BJ (cell line): ENCODE data around the gene SORCS1. TPM values are rescaled to one million over a fixed set of nuclear protein-coding genes. Genes with fewer than 3 reads are reported as not detected.

Experiments
- CTCF ChIA-PET: fragments of 350-600 bp; formaldehyde crosslinking; extraction: SDS; loops from one replicate; lab custom pipeline; 2021; ENCODE audit warnings: antibody characterized with exemption, inconsistent platforms; lab: Yijun Ruan, JAX
- POLR2A ChIA-PET: fragments of 300-600 bp; sonication (Branson Sonifier 250); formaldehyde crosslinking; extraction: SDS; loops from one replicate; lab custom pipeline; 2021; ENCODE audit warnings: antibody characterized with exemption; lab: Charles Lee
- DNase-seq: peaks from one replicate; pipeline ENCODE4 v3.0.0-alpha.2; 2011; ENCODE audit warnings: low read depth
- H3K27me3 ChIP-seq: 2 replicates; pipeline ENCODE4 v1.6.0; 2011; ENCODE audit warnings: low read length; ENCODE audit not compliant: control insufficient read depth, insufficient read depth
- H3K36me3 ChIP-seq: 2 replicates; pipeline ENCODE4 v1.5.1; 2011; ENCODE audit warnings: low read length; ENCODE audit not compliant: control insufficient read depth, insufficient read depth
- H3K4me3 ChIP-seq: 2 replicates; pipeline ENCODE4 v1.5.1; 2011; ENCODE audit warnings: low read depth, mild to moderate bottlenecking, control low read depth, low read length
- CTCF ChIP-seq: IDR thresholded peaks from 2 replicates; pipeline ENCODE4 v1.5.1; 2011; ENCODE audit warnings: low read depth, mild to moderate bottlenecking, control low read depth, inconsistent platforms, low read length, moderate library complexity; ENCODE audit not compliant: insufficient read depth
- polyA plus RNA-seq: library from polyadenylated mRNA; depleted of rRNA; stranded (reverse); fragments of >200 nt; gene quantifications from 2 replicates; pipeline ENCODE4 v1.2.3, GENCODE V29; 2011

Gene SORCS1
- polyA plus RNA-seq, 1 experiment = 0.01 TPM

DNA sequence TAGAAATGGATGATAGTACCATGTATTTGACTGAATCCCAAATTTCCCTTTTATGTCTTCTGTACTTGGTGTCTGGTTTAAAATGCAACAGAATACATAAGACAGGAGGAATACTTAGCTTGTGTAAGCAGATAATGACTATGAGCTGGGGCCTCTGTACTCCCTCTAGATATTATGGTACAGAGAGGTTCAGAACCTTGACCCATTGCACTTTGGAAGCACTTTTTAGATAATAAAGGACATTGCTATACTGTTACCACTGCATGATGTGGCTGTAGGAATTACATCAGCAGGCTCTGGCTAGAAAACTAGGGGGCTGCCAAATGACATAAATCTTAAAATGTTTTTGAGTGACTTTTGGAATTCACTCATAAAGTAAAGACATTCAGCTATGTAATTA lies 526.6 kb downstream of the SORCS1 start:
- no peak for DNase-seq
- Histone ChIP-seq H3K27me3 (no peaks in the 10 kb centered on the region), H3K4me3 (no peak overlapping the region), H3K36me3 (no peaks in the 10 kb centered on the region)
- ChIA-PET POLR2A (no interaction called here), CTCF (interaction anchor here (1.0 to 2.0 kb wide), 2 partner anchors 10 to 12 kb away, joined by 4 to 5 read pairs; no protein-coding TSS in a partner anchor)
- no peak for TF ChIP-seq CTCF

DNA sequence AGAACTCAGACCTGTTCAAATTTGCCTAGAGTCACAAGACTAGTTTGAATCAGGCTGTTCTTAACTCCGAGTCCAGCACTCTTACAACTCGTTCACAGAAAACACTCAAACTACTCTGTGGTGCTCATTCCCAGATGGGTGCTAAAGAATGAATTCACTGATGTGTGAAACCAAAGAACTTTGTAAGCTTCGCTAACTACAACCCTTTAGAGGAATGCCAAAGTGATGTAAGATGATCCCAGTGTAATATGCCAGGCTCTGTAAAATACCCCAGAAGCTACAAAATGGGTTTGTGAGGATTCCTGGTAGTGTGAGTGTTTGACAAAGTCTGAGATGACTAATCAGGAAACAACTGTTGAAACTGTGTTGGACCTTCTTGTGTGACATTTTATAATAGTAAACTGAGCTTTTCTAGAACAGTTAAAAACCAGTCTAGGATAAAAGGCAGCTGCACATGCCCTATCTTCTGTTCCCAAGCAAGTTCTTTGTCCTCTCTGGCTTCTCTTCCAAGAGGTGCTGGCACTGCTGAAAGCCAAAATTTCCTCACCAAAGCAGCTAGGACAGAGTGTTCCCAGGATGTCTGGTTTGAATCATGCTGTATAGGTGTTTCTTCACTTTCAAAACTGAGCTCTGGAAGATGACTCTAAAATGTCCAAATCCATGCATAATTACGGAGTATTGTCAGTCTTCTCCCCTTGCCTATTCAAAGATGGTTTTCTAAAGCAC lies 527.6 kb downstream of the SORCS1 start:
- no peaks in the 10 kb centered on the region for H3K27me3 ChIP-seq
- TF ChIP-seq CTCF = no peak
- no peaks in the 10 kb centered on the region for H3K36me3 ChIP-seq
- H3K4me3 ChIP-seq = no peak overlapping the region
- no peak for DNase-seq
- CTCF ChIA-PET = interaction anchor here (2.0 kb wide), 1 partner anchor 9 kb away, joined by 5 read pairs; no protein-coding TSS in a partner anchor
- POLR2A ChIA-PET = no interaction called here

DNA sequence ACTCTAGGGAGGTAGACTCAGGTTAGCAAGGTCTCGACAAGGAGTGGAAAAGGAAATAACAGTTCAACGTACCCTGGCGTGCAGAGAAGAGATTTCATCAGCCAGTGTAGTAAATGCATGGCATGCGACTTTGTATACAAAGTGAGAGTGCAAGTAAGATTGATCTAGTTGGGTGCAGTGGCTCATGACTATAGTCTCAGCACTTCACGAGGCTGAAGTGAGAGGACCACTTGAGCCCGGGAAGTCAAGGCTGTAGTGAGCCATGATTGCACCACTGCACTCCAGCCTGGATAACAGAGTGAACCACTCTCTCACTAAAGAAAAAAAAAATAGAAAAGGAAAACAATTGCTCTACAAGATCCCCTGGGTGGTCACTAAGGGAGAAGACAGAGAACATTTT lies 528.6 kb downstream of the SORCS1 start:
- ChIA-PET POLR2A (no interaction called here), CTCF (no interaction called here)
- H3K27me3 ChIP-seq = no peaks in the 10 kb centered on the region; the same call in 1 of the 2 replicates
- DNase-seq = no peak
- TF ChIP-seq CTCF = no peak
- no peaks in the 10 kb centered on the region for H3K36me3 ChIP-seq
- H3K4me3 ChIP-seq = no peak overlapping the region

GRCh38 chr10:106631016-106631702 lies 533.3 kb downstream of the SORCS1 start:
- CTCF ChIA-PET = interaction anchor here (0.6 kb wide), 2 partner anchors 25 to 169 kb away, joined by 3 to 4 read pairs; no protein-coding TSS in a partner anchor
- POLR2A ChIA-PET = no interaction called here

More at GRCh38 chr10:106631016-106631702, 533.3 kb downstream of the SORCS1 start:
- DNase-seq = no peak
- Histone ChIP-seq H3K36me3 (no peaks in the 10 kb centered on the region), H3K27me3 (no peaks in the 10 kb centered on the region; the same call in 1 of the 2 replicates), H3K4me3 (no peak overlapping the region)
- no peak for TF ChIP-seq CTCF
